Stomach smooth muscle (tissue), 2 donors: ENCODE data around the gene PDXDC1.
"Not testable (repeated sequence)": the region's sequence is repeated elsewhere in the genome, so short reads cannot be mapped to it uniquely, and the experiment has no call there.

ENCODE experiments used
- H3K27ac ChIP-seq: one replicate; pipeline ENCODE4 v1.7.0; 2013; ENCODE audit warnings: mild to moderate bottlenecking, low read length, inconsistent platforms
- H3K27me3 ChIP-seq, 2 donors: one replicate each; pipeline ENCODE4 v1.7.0; 2013; ENCODE audit warnings: low read length in 2 of 2; ENCODE audit not compliant: insufficient read depth in 2 of 2, control insufficient read depth in 1 of 2
- H3K36me3 ChIP-seq, 2 donors: one replicate each; pipeline ENCODE4 v1.7.0; 2013; ENCODE audit warnings: low read length in 2 of 2; ENCODE audit not compliant: control insufficient read depth in 2 of 2, insufficient read depth in 2 of 2
- H3K4me1 ChIP-seq: one replicate; pipeline ENCODE4 v1.7.0; 2013; ENCODE audit warnings: low read length; ENCODE audit not compliant: control insufficient read depth, insufficient read depth
- H3K4me3 ChIP-seq, 2 donors: one replicate each; pipeline ENCODE4 v1.7.0; 2013; ENCODE audit warnings: low read length in 2 of 2
- H3K9ac ChIP-seq, 2 donors: one replicate each; pipeline ENCODE4 v1.7.0; 2013; ENCODE audit warnings: low read length in 2 of 2, mild to moderate bottlenecking in 1 of 2
- H3K9me3 ChIP-seq, 2 donors: one replicate each; pipeline ENCODE4 v1.7.0; 2013; ENCODE audit warnings: low read length in 2 of 2; ENCODE audit not compliant: control insufficient read depth in 2 of 2
- donor health status: healthy.
- donor health status: Pancreatic carcinoma.

The PDXDC1 gene

DNA sequence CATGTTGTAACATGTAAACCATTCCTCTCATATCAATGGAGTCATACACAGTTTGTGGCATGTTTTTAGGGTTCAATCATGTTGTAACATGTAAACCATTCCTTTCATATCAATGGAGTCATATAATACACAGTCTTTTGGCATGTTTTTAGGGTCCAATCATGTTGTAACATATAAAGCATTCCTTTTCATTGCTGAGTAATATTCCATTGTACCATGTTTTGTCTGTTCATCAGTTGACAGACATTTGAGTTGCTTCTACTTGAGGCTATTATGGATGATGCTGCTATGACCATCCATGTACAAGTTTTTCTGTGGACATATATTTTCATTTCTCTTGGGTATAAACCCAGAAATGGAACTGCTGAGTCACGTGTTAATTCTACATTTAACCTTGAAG lies 106.1 kb downstream of the PDXDC1 start:
- not testable (repeated sequence) for H3K27ac ChIP-seq, H3K9ac ChIP-seq, H3K4me3 ChIP-seq, H3K9me3 ChIP-seq, H3K36me3 ChIP-seq, H3K4me1 ChIP-seq, H3K27me3 ChIP-seq

DNA sequence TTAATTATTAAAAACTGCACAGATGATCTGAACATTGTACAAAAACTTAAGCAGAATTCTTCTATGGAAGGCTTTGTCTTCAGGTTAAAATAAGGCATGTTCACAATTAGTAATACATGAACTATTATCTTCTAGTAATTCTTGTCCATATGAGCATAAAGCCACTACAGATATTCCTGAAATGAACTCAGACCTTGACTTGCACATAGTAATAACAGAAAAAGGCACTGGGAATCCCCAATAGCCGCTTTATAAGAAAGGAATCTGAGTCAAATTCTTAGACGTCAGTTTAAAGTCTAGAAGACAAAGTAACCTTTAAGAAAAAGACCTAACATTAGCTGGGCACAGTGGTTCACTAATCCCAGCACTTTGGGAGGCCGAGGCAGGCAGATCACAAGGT lies 108.0 kb downstream of the PDXDC1 start:
- H3K9me3 ChIP-seq, H3K27ac ChIP-seq, H3K36me3 ChIP-seq, H3K9ac ChIP-seq, H3K4me1 ChIP-seq, H3K4me3 ChIP-seq, H3K27me3 ChIP-seq: not testable (repeated sequence)

DNA sequence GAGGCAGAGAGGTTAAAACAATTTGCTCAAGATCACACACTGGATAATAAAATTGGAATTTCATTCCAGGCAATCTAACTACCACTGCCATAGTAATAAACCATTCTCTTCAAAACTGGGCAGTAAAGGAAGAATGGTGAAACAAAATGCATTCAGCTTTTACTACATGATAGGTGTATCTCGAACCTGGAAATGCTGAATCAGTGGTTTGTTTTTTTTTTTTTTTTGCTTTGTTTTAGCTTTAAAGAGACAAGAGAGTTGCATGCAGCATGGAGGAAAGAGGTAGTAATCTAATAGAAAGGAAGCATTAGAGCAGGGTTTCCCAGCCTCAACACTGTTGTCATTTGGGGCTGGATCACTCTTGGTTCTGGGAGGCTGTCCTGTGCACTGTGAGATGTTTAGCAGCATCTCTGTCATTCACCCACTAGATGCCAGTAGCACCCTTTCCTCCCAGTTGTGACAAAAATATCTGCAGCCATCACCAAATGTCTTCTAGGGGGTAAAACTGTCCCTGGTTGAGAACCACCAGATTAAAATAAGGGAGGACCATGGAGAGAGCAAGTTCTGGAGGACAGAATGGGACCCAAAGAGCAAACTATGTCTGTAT lies 115.9 kb downstream of the PDXDC1 start:
- not testable (repeated sequence) for H3K9me3 ChIP-seq, H3K27me3 ChIP-seq, H3K4me1 ChIP-seq, H3K27ac ChIP-seq, H3K9ac ChIP-seq, H3K4me3 ChIP-seq, H3K36me3 ChIP-seq

DNA sequence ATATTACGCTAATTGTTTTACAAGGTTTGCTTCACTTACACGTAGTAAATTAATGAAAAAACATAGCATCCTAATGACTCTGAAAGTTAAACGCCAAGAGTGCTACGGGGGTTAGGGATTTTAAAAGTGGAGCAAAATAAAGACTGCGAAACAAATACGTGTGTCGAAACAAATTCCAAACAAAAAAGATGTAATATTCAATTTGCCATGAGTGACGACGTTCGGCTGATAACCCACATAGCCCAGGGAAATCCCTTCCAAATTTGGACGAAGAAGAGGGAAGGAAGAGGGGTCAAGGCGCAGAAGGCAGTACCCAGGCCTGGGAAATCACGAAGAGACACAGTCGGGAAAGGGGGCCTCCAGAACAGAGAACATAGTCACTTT lies 118.7 kb downstream of the PDXDC1 start:
- not testable (repeated sequence) for H3K4me1 ChIP-seq, H3K9me3 ChIP-seq, H3K27me3 ChIP-seq, H3K36me3 ChIP-seq
- Histone ChIP-seq H3K4me3 (peak overlapping the region; percentile 84 to 86), H3K9ac (peak overlapping the region; percentile 81 to 94), H3K27ac (peak overlapping the region; percentile 71)

DNA sequence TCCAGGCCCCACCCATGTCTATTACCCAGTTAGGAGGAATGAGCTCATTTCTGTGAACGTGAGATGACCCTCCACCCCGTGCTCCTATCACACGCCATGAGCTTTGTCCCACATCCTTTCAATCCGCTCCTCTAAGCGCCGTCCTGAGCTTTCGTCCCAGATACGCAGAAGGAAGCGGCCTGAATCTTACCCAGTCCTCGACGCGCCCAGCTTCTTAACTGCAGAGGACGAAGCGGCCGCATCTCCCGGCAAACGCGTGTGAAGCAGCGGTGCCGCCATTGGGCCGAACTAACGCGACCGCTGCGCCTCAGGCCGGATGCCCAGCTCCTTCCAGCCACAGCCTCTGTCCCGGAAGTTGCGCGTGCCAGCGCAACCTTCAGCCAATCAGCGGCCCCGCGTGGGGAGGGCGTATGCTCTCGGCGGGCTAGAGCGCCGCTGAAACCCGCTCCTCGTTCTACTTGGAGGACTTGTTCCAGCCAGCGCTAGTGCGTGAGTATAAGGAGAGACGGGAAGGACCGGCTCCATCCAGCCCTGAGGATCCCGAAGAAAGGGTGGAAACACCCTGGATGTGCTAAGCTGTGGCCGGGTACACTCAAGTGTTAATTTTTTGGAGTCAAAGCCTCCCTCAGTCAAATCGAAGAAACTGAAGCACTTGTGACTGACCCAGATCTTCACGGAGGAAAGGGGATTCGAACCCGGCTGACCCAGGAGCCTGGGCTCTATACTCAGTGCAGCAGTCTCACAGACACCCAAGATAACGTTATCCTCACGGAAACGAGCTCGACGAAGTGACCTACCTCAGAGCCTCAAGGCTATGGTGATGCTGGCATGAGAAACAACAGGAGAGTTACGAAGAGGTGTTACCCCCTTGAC lies 119.4 kb downstream of the PDXDC1 start, which contains the start of gene RRN3:
RRN3 (minus strand) TSS at position 318 of the 873 bp plus-strand sequence; CDS start at position 279, 39 bp downstream.
- H3K9me3 ChIP-seq, H3K27me3 ChIP-seq, H3K36me3 ChIP-seq, H3K4me1 ChIP-seq: not testable (repeated sequence)
- Histone ChIP-seq H3K27ac (peak within 1 kb of the TSS; percentile 71), H3K4me3 (peak within 1 kb of the TSS; percentile 84 to 86), H3K9ac (peak within 1 kb of the TSS; percentile 91 to 94)

DNA sequence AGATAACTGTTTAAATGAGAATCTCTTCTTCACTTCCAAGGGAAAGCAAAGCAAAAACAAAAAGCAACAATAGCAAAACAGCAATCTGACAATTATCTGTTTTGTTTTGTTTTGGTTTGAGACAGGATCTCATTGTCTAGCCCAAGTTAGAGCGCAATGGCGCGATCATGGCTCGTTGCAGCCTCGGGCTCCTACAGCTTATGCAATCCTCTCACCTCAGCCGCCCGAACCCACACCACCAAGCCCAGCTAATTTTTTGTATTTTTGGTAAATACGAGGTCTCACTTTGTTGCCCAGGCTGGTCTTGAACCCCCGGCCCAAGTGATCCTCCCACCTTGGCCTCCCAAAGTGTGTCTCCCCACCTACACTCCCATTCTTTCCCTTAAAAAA lies 121.8 kb downstream of the PDXDC1 start:
- not testable (repeated sequence) for H3K9me3 ChIP-seq, H3K36me3 ChIP-seq, H3K27ac ChIP-seq, H3K9ac ChIP-seq, H3K27me3 ChIP-seq, H3K4me3 ChIP-seq, H3K4me1 ChIP-seq

DNA sequence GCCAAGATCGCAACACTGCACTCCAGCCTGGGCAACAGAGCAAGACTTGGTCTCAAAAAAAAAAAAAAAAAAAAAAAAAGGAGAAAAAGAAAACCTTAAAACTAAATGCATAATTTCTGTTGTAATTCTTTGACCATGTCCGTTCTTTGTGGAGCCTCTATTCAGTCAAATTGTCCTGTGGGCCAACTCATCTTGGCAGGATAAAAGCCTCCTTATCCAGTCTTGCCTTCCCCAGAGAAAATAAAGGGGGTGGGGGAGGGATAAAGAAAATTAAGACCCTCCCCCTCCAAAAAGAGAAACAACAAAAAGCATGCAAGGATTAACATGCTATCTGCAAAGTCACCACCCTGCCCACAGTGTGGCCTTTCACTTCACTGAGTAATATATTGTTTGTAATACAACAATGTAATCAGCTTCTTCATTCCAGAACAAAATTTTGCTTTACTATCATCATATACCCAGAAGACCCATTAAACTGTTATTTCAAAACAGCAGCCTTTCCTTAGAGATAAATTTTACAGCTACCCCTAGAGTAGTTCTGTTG lies 124.6 kb downstream of the PDXDC1 start:
- not testable (repeated sequence) for H3K4me3 ChIP-seq, H3K36me3 ChIP-seq, H3K27ac ChIP-seq, H3K27me3 ChIP-seq, H3K9me3 ChIP-seq, H3K9ac ChIP-seq, H3K4me1 ChIP-seq

DNA sequence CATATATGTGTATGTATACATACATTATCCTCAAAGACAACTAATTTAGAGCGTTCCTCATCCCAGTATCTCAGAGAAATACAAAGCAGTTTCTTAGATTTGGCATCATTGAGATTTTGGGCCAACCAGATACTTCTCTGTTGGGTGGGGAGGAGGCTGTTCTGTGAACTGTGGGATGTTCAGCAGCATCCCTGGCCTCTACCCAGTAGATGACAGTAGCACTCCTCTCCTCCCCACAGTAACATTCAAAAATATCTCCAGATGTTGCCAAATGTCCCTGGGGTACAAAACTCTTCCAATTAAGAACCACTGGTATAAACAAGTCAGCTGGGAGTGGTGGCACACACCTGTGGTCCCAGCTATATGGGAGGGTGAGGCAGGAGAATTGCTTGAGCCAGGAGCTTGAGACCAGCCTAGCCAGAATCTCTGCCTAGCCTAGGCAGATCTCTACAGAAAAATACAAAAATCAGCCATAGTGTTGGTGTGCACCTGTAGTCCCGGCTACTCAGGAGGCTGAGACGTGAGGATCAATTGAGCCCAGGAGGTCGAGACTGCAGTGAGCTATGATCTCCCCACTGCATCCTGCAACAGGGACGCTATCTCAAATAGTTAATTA lies 125.7 kb downstream of the PDXDC1 start:
- not testable (repeated sequence) for H3K9ac ChIP-seq, H3K36me3 ChIP-seq, H3K27ac ChIP-seq

DNA sequence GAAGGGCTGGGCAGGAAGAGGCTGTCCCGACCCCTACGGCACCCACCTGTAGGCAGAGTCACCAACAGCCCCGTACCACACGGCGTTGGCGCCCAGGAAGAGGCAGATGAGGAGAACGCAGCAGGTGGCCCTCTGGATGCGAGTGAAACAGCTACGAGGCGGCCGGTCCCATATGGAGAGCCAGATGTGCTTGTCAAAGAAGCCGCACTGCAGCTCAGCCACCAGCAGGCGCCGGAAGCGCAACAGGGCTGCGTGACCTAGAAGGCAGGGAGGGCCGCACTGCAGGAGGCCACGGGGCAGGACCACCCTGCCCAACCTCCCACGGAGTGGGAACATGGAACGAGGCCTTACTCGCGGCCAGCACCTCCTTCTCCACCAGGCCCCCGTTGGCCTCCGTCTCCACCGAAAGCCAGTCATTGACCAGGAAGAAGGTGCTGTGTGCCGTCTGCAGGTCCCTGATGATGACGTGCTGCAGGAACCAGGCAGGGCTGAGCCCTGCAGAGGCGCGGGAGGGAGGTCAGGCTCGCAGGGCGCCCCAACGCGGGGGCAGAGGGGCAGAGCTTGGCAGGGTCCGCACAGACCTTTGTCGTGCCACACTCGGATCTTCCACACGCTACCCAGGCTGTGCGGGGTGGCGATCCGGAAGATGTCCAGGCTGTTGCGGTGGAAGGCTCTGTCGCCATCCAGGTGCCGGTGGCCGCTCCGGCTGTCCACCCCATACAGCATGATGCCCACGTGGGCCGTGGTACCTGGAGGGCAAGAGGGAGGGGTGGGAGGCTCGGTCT lies 153.0 kb downstream of the PDXDC1 start:
- not testable (repeated sequence) for H3K4me1 ChIP-seq, H3K9me3 ChIP-seq, H3K4me3 ChIP-seq, H3K27ac ChIP-seq, H3K36me3 ChIP-seq, H3K9ac ChIP-seq, H3K27me3 ChIP-seq

More for the DNA sequence above, 125.7 kb downstream of the PDXDC1 start:
- H3K4me1 ChIP-seq, H3K27me3 ChIP-seq, H3K4me3 ChIP-seq, H3K9me3 ChIP-seq: not testable (repeated sequence)

DNA sequence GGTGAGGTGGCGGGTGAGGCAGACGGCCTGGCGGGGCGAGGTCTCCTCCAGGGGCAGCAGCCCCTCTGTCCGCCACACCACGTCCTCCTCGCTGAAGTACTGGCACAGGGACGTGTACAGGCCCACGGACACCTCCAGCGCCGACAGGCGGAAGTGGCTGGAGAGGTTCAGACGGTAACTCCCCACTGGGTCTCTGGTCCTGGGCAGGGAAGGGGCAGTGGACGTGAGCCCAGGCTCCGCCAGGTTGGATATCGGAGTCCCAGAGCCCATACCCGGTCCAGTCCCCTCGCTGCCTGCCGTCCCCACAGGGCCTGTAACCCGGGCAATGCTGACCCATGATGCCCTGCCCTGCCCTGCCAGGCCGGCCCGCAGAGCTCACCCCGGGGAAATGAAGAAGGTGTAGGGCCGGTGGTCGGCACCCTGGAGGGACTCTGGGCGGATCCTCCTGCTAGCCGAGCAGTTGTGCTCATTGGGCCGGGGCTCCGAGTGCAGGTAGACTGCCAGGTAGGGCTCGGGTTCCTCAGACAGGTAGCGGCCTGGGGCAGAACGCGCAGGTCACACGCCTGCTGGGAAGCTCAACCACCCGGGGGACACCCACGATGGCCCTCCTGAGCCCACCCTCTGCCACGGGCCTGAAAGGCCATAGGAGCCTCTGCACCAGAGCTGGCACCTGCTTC lies 155.6 kb downstream of the PDXDC1 start:
- H3K27ac ChIP-seq, H3K9me3 ChIP-seq, H3K4me3 ChIP-seq, H3K27me3 ChIP-seq, H3K9ac ChIP-seq, H3K4me1 ChIP-seq, H3K36me3 ChIP-seq: not testable (repeated sequence)
